NCI-H2196 treated with DMSO at 0.1 percent for 48 hours (cell line): ENCODE data around the gene SLC39A9.

Experiments
- DNase-seq: peaks from one replicate; lab custom pipeline; 2025; ENCODE audit not compliant: unreplicated experiment; lab: John Stamatoyannopoulos, UW

SLC39A9 gene

GRCh38 chr14:69499436-69499835, 100.9 kb downstream of the SLC39A9 start:
- DNase-seq = no peak

GRCh38 chr14:69500096-69500495, 101.6 kb downstream of the SLC39A9 start:
- DNase-seq = no peak

DNA sequence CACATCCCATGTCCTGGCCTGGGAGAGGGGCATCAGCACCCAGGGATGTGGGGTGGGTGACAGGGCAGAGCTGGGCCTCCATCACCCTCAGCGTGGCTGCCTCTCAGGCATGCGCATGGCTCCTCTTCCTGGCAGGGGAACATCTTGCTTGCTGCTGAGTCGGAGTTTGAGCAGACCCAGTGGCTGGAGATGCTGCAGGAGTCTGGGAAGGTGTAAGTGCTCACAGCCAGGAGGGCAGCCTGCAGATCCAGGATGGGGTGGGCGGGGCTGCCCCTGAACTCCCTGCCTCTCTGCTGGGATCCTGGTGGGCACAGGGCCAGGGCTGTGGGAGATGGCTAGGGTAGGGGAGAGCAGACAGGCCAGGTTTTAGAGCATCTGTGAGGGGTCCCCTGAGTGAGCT, 102.2 kb downstream of the SLC39A9 start:
- DNase-seq = no peak

DNA sequence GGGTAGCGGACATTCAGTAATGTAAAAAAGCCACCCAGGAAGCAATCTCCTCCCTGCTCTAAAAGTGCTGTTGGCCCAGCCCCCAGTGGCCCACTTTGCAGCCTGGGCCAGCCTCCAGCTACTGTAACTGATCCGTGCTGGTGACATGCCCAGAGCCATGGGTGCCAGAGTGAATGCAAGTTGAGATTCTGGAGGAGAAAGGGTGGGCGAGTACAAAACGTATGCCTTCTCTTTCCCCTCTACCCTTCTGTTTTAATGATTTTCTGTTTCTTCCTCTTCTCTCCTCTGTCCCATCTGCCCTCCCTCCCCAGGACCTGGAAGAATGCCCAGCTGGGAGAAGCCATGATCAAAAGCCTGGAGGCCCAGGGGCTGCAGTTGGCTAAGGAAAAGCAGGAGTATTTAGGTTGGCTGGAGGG, 102.9 kb downstream of the SLC39A9 start:
- DNase-seq = peak; percentile 81

- DNase-seq = no peak
Measured at GRCh38 chr14:69504775-69505174, 106.3 kb downstream of the SLC39A9 start.

- no peak for DNase-seq
Measured at GRCh38 chr14:69505338-69506240, 107.1 kb downstream of the SLC39A9 start.

DNA sequence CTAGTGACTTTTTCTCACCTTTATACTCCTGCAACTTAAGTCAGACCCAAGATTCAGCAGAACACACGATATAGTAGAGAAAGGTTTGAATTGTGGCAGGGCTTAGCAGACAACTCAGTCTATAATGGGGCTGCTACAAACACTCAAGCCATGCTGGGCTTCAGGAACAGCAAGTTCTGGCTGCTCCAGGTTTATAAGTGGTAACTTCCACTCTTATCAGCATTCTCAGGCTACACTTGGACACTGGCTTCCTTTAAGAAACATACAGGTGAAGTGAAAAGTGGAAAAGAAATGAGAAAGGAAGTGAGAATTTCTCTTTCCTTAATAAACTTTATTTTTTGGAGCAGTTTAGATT, 107.7 kb downstream of the SLC39A9 start:
- no peak for DNase-seq
